Osteoblast (primary cell): ENCODE results near the gene ASTE1. TPM values are rescaled to one million over a fixed set of nuclear protein-coding genes. Genes with fewer than 3 reads are reported as not detected.

Experiments used
- DNase-seq: peaks from one replicate; pipeline ENCODE4 v3.0.0; 2011; ENCODE audit warnings: low spot score, mixed read lengths; ENCODE audit not compliant: insufficient read length; ENCODE audit errors: missing footprints
- H2AFZ ChIP-seq: 2 replicates; pipeline ENCODE4 v1.6.0; 2011; ENCODE audit warnings: mild to moderate bottlenecking, low read length
- H3K27ac ChIP-seq: 2 replicates; pipeline ENCODE4 v1.5.1; 2011; ENCODE audit warnings: mild to moderate bottlenecking, low read depth, low read length, moderate library complexity
- H3K27me3 ChIP-seq: 2 replicates; pipeline ENCODE4 v1.6.0; 2012; ENCODE audit warnings: mild to moderate bottlenecking, control low read depth, inconsistent platforms, low read length, moderate library complexity; ENCODE audit not compliant: insufficient read depth
- H3K36me3 ChIP-seq: 2 replicates; pipeline ENCODE4 v1.5.1; 2011; ENCODE audit warnings: mild to moderate bottlenecking, low read length, control low read depth, moderate library complexity; ENCODE audit not compliant: insufficient read depth
- H3K4me1 ChIP-seq: 2 replicates; pipeline ENCODE4 v1.5.1; 2011; ENCODE audit warnings: mild to moderate bottlenecking, low read length, control low read depth, moderate library complexity; ENCODE audit not compliant: insufficient read depth
- H3K4me2 ChIP-seq: 2 replicates; pipeline ENCODE4 v1.6.0; 2011; ENCODE audit warnings: mild to moderate bottlenecking, low read length; ENCODE audit not compliant: insufficient read depth
- H3K4me3 ChIP-seq: fragments of 200-600 bp; sonication (generic); 3 replicates; pipeline ENCODE4 v1.5.1; 2012; ENCODE audit warnings: mild to moderate bottlenecking, low read length, inconsistent platforms; ENCODE audit not compliant: insufficient read depth
- H3K79me2 ChIP-seq: 2 replicates; pipeline ENCODE4 v1.6.0; 2012; ENCODE audit warnings: mild to moderate bottlenecking, low read length, control low read depth, inconsistent platforms; ENCODE audit not compliant: insufficient read depth
- H3K9me3 ChIP-seq: 2 replicates; pipeline ENCODE4 v1.5.1; 2011; ENCODE audit warnings: low read depth, low read length, control low read depth
- H4K20me1 ChIP-seq: 2 replicates; pipeline ENCODE4 v1.6.0; 2012; ENCODE audit warnings: mild to moderate bottlenecking, low read length, control low read depth; ENCODE audit not compliant: insufficient read depth
- CTCF ChIP-seq: IDR thresholded peaks from 2 replicates; pipeline ENCODE4 v1.5.1; 2011; ENCODE audit warnings: mild to moderate bottlenecking, low read depth, low read length, moderate library complexity; ENCODE audit errors: extremely low read depth
- total RNA-seq: library from RNA; depleted of rRNA; stranded (reverse); fragments of >200 nt; gene quantifications from 2 replicates; pipeline ENCODE4 v1.2.3, GENCODE V29; 2012

Gene ASTE1
- total RNA-seq, 1 donor = 9.8 TPM

GRCh38 chr3:131028844-131029243, 2.2 kb upstream of the ASTE1 start:
- H3K9me3 ChIP-seq = no peaks in the 10 kb centered on the region
- TF ChIP-seq CTCF = no peak
- no peak overlapping the region for H3K27ac ChIP-seq
- no peak for DNase-seq
- H3K4me2 ChIP-seq = no peak overlapping the region
- peaks cover 24% of the 10 kb centered on the region for H3K79me2 ChIP-seq
- H2AFZ ChIP-seq = no peak overlapping the region
- peaks cover 14% of the 10 kb centered on the region for H3K4me1 ChIP-seq
- H3K36me3 ChIP-seq = peaks cover 7% of the 10 kb centered on the region
- H3K27me3 ChIP-seq = no peaks in the 10 kb centered on the region
- no peaks in the 10 kb centered on the region for H4K20me1 ChIP-seq
- H3K4me3 ChIP-seq = no peak overlapping the region

GRCh38 chr3:131025539-131025938, 1.1 kb downstream of the ASTE1 start:
- no peak for TF ChIP-seq CTCF
- Histone ChIP-seq H2AFZ (no peak overlapping the region), H3K9me3 (no peaks in the 10 kb centered on the region), H3K27ac (peak overlapping the region; percentile 92), H3K27me3 (no peaks in the 10 kb centered on the region), H4K20me1 (no peaks in the 10 kb centered on the region), H3K4me3 (peak overlapping the region; percentile 83), H3K36me3 (peaks cover 8% of the 10 kb centered on the region), H3K4me2 (peak overlapping the region; percentile 97), H3K79me2 (peaks cover 24% of the 10 kb centered on the region), H3K4me1 (peaks cover 14% of the 10 kb centered on the region)
- no peak for DNase-seq

GRCh38 chr3:131020122-131020693, 6.4 kb downstream of the ASTE1 start:
- H3K4me1 ChIP-seq = no peaks in the 10 kb centered on the region
- no peak overlapping the region for H2AFZ ChIP-seq
- H3K4me2 ChIP-seq = no peak overlapping the region
- H3K27ac ChIP-seq = no peak overlapping the region
- no peak for DNase-seq
- no peaks in the 10 kb centered on the region for H3K9me3 ChIP-seq
- no peaks in the 10 kb centered on the region for H4K20me1 ChIP-seq
- H3K36me3 ChIP-seq = peaks cover 36% of the 10 kb centered on the region
- H3K27me3 ChIP-seq = no peaks in the 10 kb centered on the region
- H3K79me2 ChIP-seq = peaks cover 6% of the 10 kb centered on the region
- H3K4me3 ChIP-seq = no peak overlapping the region
- TF ChIP-seq CTCF = no peak

GRCh38 chr3:131018970-131019369, 7.7 kb downstream of the ASTE1 start:
- H2AFZ ChIP-seq = no peak overlapping the region
- no peak overlapping the region for H3K27ac ChIP-seq
- no peak for DNase-seq
- no peak overlapping the region for H3K4me3 ChIP-seq
- H3K36me3 ChIP-seq = peaks cover 41% of the 10 kb centered on the region
- no peaks in the 10 kb centered on the region for H3K4me1 ChIP-seq
- H3K79me2 ChIP-seq = no peaks in the 10 kb centered on the region
- no peak for TF ChIP-seq CTCF
- H3K27me3 ChIP-seq = no peaks in the 10 kb centered on the region
- H3K9me3 ChIP-seq = no peaks in the 10 kb centered on the region
- H4K20me1 ChIP-seq = no peaks in the 10 kb centered on the region
- no peak overlapping the region for H3K4me2 ChIP-seq
